Activated T-helper 1 cell treated with anti-CD3 and anti-CD28 coated beads, Interleukin-12 subunit alpha, Interleukin-12 subunit beta, Interleukin-2, Interleukin-4 antibody, amounts not matched to agents 30 ng/mL and 10 ng/mL and 1 ng/mL, durations not matched to agents 14 hours and 24 hours and 36 hours (primary cell): ENCODE data around the gene ZNF576. TPM values are rescaled to one million over a fixed set of nuclear protein-coding genes. Genes with fewer than 3 reads are reported as not detected.
"Not testable (repeated sequence)": the region's sequence is repeated elsewhere in the genome, so short reads cannot be mapped to it uniquely, and the experiment has no call there.

Source experiments
- DNase-seq: peaks from one replicate; pipeline ENCODE4 v3.0.0; 2021; ENCODE audit warnings: low spot score
- H3K27ac Mint-ChIP-seq: one replicate; pipeline ENCODE4 v1.8.0; 2021; ENCODE audit warnings: mild to moderate bottlenecking, mixed read lengths
- H3K27me3 Mint-ChIP-seq: one replicate; pipeline ENCODE4 v1.8.0; 2022; ENCODE audit warnings: mild to moderate bottlenecking, moderate library complexity, mixed read lengths; ENCODE audit not compliant: insufficient read depth
- H3K36me3 Mint-ChIP-seq: one replicate; pipeline ENCODE4 v1.8.0; 2021; ENCODE audit warnings: low read depth, mixed read lengths
- H3K4me1 Mint-ChIP-seq: one replicate; pipeline ENCODE4 v1.8.0; 2021; ENCODE audit warnings: low read depth, mixed read lengths
- H3K4me3 Mint-ChIP-seq: one replicate; pipeline ENCODE4 v1.8.0; 2021; ENCODE audit warnings: mild to moderate bottlenecking, moderate library complexity, mixed read lengths
- H3K9me3 Mint-ChIP-seq: one replicate; pipeline ENCODE4 v1.8.0; 2021; ENCODE audit warnings: mixed read lengths
- intact Hi-C: fragments of 100-400 bp; cut with micrococcal nuclease; formaldehyde crosslinking; loops from one replicate; pipeline ENCODE4 v1.15.1; 2024
- total RNA-seq: library from RNA; stranded (reverse); gene quantifications from 2 replicates; pipeline ENCODE4 v1.2.3, GENCODE V29; 2022

ZNF576 gene
- total RNA-seq, 1 donor from 2014 or later = 17.3 TPM

DNA sequence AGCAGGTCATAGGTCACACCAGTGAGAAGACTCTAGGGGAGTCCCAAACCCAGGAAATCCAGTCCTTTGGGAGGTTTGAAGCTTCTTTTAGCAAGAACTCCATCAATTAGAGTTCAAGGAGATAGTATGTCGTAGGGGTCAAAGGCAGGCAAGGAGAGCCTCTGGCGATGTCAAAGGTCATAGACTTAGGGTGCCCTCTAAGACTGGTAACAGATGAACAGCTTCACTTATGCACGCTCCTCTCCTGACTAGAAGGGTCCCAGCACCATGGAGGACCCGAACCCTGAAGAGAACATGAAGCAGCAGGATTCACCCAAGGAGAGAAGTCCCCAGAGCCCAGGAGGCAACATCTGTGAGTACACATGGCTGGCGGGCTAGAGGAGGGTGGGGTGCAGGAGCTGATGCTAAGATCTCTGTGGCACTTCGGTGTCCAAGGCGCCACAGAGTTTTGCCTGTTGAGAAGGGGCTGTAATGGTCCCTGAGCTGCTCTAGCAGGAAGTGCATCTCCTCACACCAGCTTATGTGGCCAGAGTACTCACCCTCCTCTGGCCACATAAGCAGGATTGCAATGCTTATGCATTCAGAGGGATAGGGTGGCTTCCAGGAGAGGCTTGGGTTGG is 557 bp downstream of the ZNF576 start:
- H3K27me3 Mint-ChIP-seq = no peaks in the 10 kb centered on the region
- H3K9me3 Mint-ChIP-seq = no peaks in the 10 kb centered on the region
- intact Hi-C loops = loop anchor here (1.0 to 5.0 kb wide), 10 partner anchors 17 to 905 kb away; partner anchors contain the start of genes PHLDB3, PINLYP, SMG9 and XRCC1
- H3K4me1 Mint-ChIP-seq = peaks cover 39% of the 10 kb centered on the region
- H3K4me3 Mint-ChIP-seq = peak overlapping the region; percentile 97
- H3K36me3 Mint-ChIP-seq = peaks cover 20% of the 10 kb centered on the region
- H3K27ac Mint-ChIP-seq = peak overlapping the region; percentile 97
- DNase-seq = no peak

DNA sequence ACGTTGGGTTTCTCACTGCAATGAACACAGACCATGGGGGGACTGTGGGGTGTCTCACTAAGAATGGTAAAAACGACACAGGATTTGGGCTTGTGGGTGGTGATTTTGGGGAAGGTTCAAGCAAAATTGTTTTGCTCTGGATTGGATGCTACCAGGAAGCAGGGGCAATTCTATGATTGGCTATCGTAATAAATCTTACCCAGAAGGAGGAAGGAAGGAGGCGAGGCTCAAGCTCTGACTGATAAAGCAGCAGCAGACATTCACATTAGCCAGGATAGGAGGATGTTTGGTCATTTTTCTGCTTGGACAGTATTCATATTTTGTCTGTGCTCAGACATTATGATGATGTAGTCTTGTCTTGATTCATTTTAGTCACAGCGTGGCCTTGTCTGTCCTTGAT is 1.5 kb downstream of the ZNF576 start:
- intact Hi-C loops = loop anchor here (5.0 kb wide), 1 partner anchor 904 kb away; the partner anchor contains the start of gene ZNF180
- Mint-ChIP-seq H3K9me3 (no peaks in the 10 kb centered on the region), H3K4me3 (peak overlapping the region; percentile 97), H3K36me3 (peaks cover 16% of the 10 kb centered on the region), H3K27ac (peak overlapping the region; percentile 67), H3K27me3 (no peaks in the 10 kb centered on the region), H3K4me1 (peaks cover 39% of the 10 kb centered on the region)
- no peak for DNase-seq

DNA sequence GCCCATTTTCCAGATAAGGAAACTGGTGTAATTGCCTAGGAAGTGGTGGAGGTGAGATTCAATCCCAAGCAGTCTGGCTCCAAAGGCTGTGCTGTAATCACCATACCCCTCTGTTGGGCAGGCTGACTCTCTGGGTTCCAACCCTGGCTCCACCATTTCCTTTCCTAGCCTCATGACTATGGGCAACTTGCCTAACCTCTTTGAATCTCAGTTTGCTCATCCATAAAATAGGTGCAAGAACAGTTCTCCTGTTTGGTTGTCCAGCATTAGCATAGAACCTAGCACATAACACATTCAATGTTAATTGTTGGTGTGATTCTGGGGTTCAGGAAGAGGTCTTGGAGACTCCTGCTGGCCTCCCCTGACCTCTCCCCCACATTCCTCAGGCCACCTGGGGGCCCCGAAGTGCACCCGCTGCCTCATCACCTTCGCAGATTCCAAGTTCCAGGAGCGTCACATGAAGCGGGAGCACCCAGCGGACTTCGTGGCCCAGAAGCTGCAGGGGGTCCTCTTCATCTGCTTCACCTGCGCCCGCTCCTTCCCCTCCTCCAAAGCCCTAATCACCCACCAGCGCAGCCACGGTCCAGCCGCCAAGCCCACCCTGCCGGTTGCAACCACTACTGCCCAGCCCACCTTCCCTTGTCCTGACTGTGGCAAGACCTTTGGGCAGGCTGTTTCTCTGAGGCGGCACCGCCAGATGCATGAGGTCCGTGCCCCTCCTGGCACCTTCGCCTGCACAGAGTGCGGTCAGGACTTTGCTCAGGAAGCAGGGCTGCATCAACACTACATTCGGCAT is 2.2 kb downstream of the ZNF576 start:
- Mint-ChIP-seq H3K4me1 (peaks cover 33% of the 10 kb centered on the region), H3K36me3 (peaks cover 11% of the 10 kb centered on the region), H3K27me3 (no peaks in the 10 kb centered on the region), H3K27ac (peak overlapping the region; percentile 6), H3K9me3 (no peaks in the 10 kb centered on the region), H3K4me3 (peak overlapping the region; percentile 97)
- DNase-seq = no peak
- intact Hi-C loops = loop anchor here (5.0 kb wide), 1 partner anchor 904 kb away; the partner anchor contains the start of gene ZNF180

DNA sequence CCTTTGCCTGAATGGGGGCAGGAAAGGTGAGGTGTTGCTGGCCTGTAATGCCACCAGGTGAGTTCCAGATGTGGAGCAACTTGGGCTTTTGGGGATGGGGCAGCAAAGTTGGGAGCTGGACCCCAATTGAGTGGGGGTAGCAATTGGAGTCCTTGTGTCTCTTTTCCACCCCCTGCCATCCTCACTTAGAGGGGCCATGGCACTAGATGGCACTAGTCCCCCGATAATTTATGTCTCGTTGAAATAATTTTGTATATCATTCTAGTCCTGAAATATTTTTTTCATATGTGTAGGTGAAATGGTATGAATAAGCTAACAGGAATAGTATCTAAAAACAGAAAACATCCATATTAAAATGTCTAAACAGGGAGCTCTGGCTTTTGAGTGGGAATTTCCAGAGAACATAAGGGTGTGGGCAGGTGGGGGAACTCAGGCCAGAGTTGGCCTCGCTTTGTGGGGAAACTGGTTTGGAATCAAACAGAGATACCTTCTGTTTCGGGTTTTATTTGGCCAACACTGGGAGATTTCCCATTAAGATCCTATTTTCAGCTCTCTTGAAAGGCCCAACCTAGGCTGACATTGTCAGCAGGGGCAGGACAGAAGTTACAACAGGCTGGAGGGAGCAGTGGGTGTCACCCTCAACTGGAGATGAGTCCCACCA is 3.4 kb downstream of the ZNF576 start:
- intact Hi-C loops = loop anchor here (5.0 kb wide), 1 partner anchor 903 kb away; the partner anchor contains the start of gene ZNF180
- H3K27ac Mint-ChIP-seq = no peak overlapping the region
- H3K27me3 Mint-ChIP-seq = no peaks in the 10 kb centered on the region
- peaks cover 7% of the 10 kb centered on the region for H3K36me3 Mint-ChIP-seq
- H3K4me1 Mint-ChIP-seq = peaks cover 28% of the 10 kb centered on the region
- no peaks in the 10 kb centered on the region for H3K9me3 Mint-ChIP-seq
- no peak overlapping the region for H3K4me3 Mint-ChIP-seq
- DNase-seq = no peak

DNA sequence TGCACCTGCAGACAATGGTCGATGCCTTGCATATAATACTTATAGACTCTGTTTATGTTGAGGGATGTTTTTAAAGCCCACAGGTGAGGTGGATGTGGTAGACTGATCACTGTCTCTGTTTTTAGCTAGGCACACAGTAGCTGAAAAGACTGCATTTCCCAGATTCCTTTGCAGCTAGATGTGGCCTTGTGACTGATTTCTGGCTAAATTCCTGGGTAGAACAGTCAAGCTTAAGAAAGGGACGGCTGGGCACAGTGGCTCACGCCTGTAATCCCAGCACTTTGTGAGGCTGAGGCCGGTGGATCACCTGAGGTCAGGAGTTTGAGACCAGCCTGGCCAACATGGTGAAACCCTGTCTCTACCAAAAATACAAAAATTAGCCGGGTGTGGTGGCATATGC is 3.9 kb downstream of the ZNF576 start:
- H3K27ac Mint-ChIP-seq, DNase-seq, H3K4me3 Mint-ChIP-seq, H3K27me3 Mint-ChIP-seq, intact Hi-C loops, H3K36me3 Mint-ChIP-seq, H3K9me3 Mint-ChIP-seq: not testable (repeated sequence)
- peaks cover 28% of the 10 kb centered on the region for H3K4me1 Mint-ChIP-seq

DNA sequence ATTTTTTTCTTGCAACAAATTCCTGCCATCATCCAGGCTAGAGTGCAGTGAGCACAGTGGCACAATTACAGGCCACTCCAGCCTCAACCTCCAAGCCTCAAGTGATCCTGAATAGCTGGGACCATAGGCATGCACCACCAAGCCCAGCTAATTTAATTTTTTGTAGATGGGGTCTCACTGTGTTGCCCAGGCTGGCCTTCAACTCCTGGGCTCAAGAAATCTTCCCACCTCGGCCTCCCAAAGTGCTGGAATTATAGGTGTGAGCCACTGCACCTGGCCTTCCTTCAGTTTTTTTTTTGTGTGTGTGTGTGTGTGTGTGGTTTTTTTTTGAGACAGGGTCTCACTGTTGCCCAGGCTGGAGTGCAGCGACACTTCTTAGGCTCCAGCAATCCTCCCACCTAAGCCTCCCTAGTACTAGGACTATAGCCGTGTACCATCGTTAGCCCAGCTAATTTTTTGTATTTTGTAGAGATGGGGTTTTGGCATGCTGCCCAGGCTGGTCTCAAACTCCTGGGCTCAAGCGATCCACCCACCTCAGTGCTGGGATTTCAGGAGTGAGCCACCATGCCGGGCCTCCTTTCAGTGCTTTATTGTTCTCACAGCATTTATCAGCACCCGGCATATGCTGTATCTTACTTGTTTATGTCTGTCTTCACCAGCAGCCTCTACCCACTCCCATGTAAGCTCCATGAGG is 9.6 kb downstream of the ZNF576 start:
- Mint-ChIP-seq H3K9me3 (no peaks in the 10 kb centered on the region), H3K27ac (no peak overlapping the region), H3K4me1 (peaks cover 3% of the 10 kb centered on the region), H3K4me3 (no peak overlapping the region), H3K27me3 (no peaks in the 10 kb centered on the region), H3K36me3 (peaks cover 5% of the 10 kb centered on the region)
- DNase-seq = no peak
- intact Hi-C loops = no loop called here

DNA sequence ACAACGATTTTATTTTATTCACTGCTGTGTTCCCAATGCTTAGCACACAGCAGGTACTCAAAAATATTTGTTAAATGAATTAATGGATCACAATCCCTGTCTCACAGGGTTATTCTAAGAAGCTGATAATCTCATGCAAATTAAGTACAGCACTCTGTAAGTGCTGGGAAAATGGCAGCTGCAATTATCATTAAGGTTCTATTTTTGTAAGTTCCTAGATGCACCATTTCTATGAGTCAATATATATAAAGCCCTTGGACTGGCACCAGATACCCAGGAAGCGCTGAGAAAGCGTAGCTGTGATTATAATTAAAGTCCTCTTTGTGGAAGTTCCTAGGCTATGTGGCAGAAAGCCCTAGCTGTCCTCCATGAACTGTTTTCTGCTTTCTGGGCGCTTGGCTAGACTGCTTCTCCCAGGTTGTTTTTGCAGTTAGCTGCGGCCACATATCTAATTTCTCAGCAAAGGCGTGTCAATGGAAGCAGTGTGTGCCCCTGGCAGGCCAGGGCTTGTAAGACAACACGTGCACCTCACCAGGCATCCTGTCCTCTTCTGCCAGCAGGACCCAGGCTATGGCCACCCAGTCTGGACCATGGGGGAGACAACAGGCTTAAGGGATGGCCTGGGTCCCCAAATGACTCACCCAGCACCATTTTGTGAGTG is 10.3 kb downstream of the ZNF576 start:
- Mint-ChIP-seq H3K4me3 (no peak overlapping the region), H3K36me3 (no peaks in the 10 kb centered on the region), H3K27ac (no peak overlapping the region), H3K9me3 (no peaks in the 10 kb centered on the region), H3K27me3 (no peaks in the 10 kb centered on the region), H3K4me1 (peaks cover 3% of the 10 kb centered on the region)
- intact Hi-C loops = no loop called here
- no peak for DNase-seq

DNA sequence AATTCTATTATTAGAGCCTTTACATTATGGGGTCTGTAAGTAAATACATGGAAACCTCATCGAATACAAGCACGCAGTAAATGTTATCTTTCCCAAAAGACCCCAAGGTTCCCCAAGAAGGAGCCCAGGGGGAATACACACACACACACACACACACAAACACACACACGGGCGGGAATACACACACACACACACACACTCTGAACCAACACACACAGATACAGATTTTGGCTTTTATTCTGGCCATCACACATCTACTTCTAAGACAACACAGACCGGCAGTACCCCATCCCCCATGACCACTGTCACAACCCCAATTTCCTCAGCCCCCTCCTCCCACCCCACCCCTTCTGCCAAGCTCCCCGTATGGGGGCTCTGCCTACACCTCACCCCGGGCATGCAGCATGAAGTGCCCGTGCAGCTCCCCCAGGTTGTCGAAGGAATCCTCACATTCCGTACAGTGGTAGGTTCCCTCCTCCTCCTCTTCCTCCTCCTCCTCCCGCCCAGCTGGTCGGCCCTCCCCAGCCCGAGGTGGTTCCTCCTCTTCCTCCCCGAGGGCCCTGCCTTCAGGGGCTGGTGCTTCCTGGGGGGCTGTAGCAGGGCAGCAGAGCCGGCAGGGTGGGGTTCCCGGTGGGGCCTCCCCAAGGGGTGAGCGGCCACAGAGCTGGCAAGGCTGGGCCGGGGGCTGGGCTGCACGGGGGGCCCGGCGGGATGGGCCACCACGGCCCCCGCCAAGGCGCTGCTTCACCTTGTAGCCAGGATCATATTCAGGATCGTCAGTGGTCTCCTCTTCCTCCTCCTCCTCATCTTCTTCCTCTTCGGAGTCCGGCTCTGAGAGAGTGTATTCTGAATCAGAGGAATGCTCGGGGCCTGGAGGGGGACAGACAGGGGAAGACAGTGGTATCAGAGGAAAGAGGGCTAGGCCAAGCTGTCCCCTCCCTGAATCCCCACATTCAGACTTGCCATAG is 11.1 kb downstream of the ZNF576 start:
- Mint-ChIP-seq H3K27ac (no peak overlapping the region), H3K4me3 (no peak overlapping the region), H3K36me3 (no peaks in the 10 kb centered on the region), H3K9me3 (no peaks in the 10 kb centered on the region), H3K4me1 (peaks cover 3% of the 10 kb centered on the region), H3K27me3 (no peaks in the 10 kb centered on the region)
- no peak for DNase-seq
- intact Hi-C loops = no loop called here

DNA sequence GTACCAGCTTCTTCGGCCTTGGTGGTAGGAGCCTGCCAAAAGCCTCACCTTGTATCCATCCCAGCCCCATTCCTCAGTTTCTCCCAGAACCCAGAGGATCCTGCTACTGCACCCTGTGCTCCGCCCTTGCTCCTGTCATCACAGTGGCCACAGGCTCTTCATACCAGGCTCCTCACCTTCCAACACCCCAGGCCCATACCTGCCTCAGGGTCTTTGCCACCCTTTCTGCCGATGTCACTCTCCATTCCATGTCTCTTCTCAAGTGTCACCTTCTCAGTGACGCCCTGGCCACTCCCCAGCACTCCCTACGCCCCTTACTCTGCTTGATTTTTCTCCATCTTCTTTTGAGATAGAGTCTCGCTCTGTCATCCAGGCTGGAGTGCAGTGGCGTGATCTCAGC is 13.5 kb downstream of the ZNF576 start:
- Mint-ChIP-seq H3K27me3 (no peaks in the 10 kb centered on the region), H3K9me3 (no peaks in the 10 kb centered on the region), H3K36me3 (no peaks in the 10 kb centered on the region), H3K4me3 (no peak overlapping the region), H3K4me1 (peaks cover 3% of the 10 kb centered on the region), H3K27ac (no peak overlapping the region)
- DNase-seq = no peak
- intact Hi-C loops = no loop called here

DNA sequence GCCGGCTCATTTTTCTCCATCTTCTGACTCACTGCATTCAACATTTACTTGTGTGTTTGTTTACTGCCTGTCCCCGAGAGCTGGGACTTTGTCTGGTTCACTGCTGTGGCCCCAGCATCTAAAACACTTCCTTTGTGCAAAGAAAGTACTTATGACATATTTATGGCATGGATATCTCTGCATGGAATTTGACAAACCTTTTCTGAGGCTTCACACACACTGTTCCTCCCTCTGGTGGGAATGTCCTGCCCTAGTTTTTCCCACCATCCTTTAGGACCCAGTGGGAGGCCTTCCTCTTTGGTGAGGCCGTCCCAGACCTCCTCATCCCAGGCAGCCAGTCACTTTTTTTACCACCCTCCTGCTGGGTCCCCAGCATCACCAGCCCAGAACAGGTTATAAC is 14.1 kb downstream of the ZNF576 start:
- no peak overlapping the region for H3K27ac Mint-ChIP-seq
- intact Hi-C loops = no loop called here
- H3K9me3 Mint-ChIP-seq = no peaks in the 10 kb centered on the region
- H3K4me1 Mint-ChIP-seq = peaks cover 3% of the 10 kb centered on the region
- DNase-seq = no peak
- no peak overlapping the region for H3K4me3 Mint-ChIP-seq
- H3K36me3 Mint-ChIP-seq = no peaks in the 10 kb centered on the region
- H3K27me3 Mint-ChIP-seq = no peaks in the 10 kb centered on the region

DNA sequence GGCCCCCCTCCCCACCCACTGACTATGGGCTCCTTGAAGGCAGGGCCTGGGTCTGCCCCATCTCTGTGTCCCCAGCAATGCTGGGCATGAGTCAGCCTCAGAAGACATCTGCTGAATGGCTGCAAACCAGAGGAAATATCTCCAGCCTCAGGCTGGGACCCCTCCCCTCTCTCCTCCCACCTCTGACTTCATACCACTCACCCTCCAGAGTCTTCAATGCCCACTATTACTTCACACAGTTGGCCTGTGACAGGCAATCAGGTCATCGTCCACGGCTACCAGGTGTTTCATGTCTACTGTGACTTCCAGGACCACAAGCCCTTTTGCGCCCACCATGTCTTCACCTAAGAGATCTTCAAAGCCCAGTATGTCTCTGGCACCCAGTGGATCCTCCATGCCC is 15.4 kb downstream of the ZNF576 start, which contains the start of gene SRRM5:
Gene SRRM5, plus strand, starts transcription at position 301 of the 400 bp plus-strand sequence. Its CDS starts 34 bp downstream, at position 335.
- Mint-ChIP-seq H3K4me1 (peaks cover 3% of the 10 kb centered on the region), H3K4me3 (no peak within 1 kb of the TSS), H3K9me3 (no peaks in the 10 kb centered on the region), H3K36me3 (no peaks in the 10 kb centered on the region), H3K27ac (peak within 1 kb of the TSS; percentile 18), H3K27me3 (no peaks in the 10 kb centered on the region)
- intact Hi-C loops = no loop called here
- no peak for DNase-seq
